HPDE6-E6E7 (cell line): ENCODE results near the gene LRP8.

Source experiments
- DNase-seq: peaks from one replicate; pipeline ENCODE4 v3.0.0; 2011; ENCODE audit warnings: missing footprints; ENCODE audit errors: extremely low spot score

Gene LRP8

GRCh38 chr1:53340660-53341520 lies 13.0 kb upstream of the LRP8 start:
- DNase-seq, result no peak

- DNase-seq, result no peak
Observed at GRCh38 chr1:53339736-53340635, 12.1 kb upstream of the LRP8 start.

- no peak for DNase-seq
Observed at GRCh38 chr1:53338423-53338822, 10.6 kb upstream of the LRP8 start.

GRCh38 chr1:53337499-53337898 lies 9.6 kb upstream of the LRP8 start:
- no peak for DNase-seq

GRCh38 chr1:53336146-53336545 lies 8.3 kb upstream of the LRP8 start:
- no peak for DNase-seq

GRCh38 chr1:53335661-53336060 lies 7.8 kb upstream of the LRP8 start:
- DNase-seq, result no peak

- no peak for DNase-seq
Observed at GRCh38 chr1:53334781-53335180, 6.9 kb upstream of the LRP8 start.

GRCh38 chr1:53334312-53334711 lies 6.4 kb upstream of the LRP8 start:
- no peak for DNase-seq

GRCh38 chr1:53332833-53333232 lies 5.0 kb upstream of the LRP8 start:
- no peak for DNase-seq

GRCh38 chr1:53332186-53332564 lies 4.3 kb upstream of the LRP8 start:
- DNase-seq, result no peak

- DNase-seq, result no peak
Observed at GRCh38 chr1:53331446-53332185, 3.7 kb upstream of the LRP8 start.

GRCh38 chr1:53330819-53331218 lies 2.9 kb upstream of the LRP8 start:
- no peak for DNase-seq

GRCh38 chr1:53328541-53329499 lies 950 bp upstream of the LRP8 start:
- DNase-seq, result no peak

GRCh38 chr1:53327182-53327913 lies 522 bp downstream of the LRP8 start:
- DNase-seq, result peak; percentile 15

- peak; percentile 38 for DNase-seq
Observed at GRCh38 chr1:53326598-53327181, 1.2 kb downstream of the LRP8 start.

- peak; percentile 93 for DNase-seq
Observed at GRCh38 chr1:53326088-53326597, 1.7 kb downstream of the LRP8 start.

- no peak for DNase-seq
Observed at GRCh38 chr1:53325326-53326087, 2.4 kb downstream of the LRP8 start.

- DNase-seq, result no peak
Observed at GRCh38 chr1:53324728-53325297, 3.1 kb downstream of the LRP8 start.
